ENCODE data around the gene RABGAP1L. TPM values are rescaled to one million over a fixed set of nuclear protein-coding genes. Genes with fewer than 3 reads are reported as not detected.
A peak's percentile ranks its signal among the peaks of the same experiment; 100 is the strongest.

Gene RABGAP1L
- total RNA-seq, 2 donors from 2014 or later = 148 to 174 TPM

DNA sequence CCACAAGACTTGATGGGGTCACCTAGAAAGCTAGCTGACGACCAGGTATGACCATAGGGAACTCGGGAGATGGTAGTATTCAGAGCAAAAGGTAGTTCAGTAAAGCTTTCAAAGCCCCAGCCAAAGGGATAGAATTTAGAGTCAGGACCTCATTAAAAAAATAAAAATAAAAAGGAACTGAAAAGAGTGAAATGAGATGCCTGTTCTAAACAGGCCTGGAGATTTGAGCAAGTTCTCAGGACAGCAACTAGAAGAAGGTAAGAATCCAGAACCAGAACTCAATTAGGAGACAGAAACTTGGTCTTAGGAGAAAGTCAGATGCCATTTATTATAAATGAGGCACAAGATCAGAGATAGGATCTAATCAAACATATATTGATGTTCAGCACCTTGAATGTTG is 575.0 kb downstream of the RABGAP1L start:
- DNase-seq (ENCODE audit: low spot score) = no peak
- Histone ChIP-seq H3K27me3 (no peaks in the 10 kb centered on the region), H3K9me3 (no peaks in the 10 kb centered on the region), H3K36me3 (no peaks in the 10 kb centered on the region), H3K4me3 (no peak overlapping the region), H3K4me1 (no peaks in the 10 kb centered on the region), H3K27ac (no peak overlapping the region)
- TF ChIP-seq, protein P1, sequence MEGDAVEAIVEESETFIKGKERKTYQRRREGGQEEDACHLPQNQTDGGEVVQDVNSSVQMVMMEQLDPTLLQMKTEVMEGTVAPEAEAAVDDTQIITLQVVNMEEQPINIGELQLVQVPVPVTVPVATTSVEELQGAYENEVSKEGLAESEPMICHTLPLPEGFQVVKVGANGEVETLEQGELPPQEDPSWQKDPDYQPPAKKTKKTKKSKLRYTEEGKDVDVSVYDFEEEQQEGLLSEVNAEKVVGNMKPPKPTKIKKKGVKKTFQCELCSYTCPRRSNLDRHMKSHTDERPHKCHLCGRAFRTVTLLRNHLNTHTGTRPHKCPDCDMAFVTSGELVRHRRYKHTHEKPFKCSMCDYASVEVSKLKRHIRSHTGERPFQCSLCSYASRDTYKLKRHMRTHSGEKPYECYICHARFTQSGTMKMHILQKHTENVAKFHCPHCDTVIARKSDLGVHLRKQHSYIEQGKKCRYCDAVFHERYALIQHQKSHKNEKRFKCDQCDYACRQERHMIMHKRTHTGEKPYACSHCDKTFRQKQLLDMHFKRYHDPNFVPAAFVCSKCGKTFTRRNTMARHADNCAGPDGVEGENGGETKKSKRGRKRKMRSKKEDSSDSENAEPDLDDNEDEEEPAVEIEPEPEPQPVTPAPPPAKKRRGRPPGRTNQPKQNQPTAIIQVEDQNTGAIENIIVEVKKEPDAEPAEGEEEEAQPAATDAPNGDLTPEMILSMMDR (IDR thresholded peaks at IDR 0.05) = no peak

DNA sequence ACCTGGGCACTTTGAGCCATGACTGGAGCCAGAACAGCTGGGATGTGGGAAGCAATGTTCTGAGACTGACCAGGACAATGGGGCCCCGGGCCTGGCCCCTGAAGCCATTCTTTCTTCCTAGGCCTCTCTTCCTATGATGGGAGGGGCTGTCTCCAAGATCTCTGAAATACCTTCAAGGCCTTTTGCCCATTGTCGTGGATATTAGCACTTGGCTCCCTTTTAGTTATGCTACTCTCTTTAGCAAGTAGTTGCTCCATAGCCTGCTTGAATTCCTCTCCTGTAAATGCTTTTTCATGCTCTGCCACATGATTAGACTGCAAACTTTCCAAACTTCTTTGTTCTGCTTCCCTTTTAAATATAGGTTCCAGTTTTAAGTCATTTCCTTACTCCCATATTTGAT is 577.5 kb downstream of the RABGAP1L start:
- TF ChIP-seq, protein P1 (IDR thresholded peaks at IDR 0.05) = no peak
- Histone ChIP-seq H3K4me1 (no peaks in the 10 kb centered on the region), H3K4me3 (no peak overlapping the region), H3K27me3 (no peaks in the 10 kb centered on the region), H3K27ac (no peak overlapping the region), H3K9me3 (no peaks in the 10 kb centered on the region), H3K36me3 (no peaks in the 10 kb centered on the region)
- DNase-seq (ENCODE audit: low spot score) = no peak

DNA sequence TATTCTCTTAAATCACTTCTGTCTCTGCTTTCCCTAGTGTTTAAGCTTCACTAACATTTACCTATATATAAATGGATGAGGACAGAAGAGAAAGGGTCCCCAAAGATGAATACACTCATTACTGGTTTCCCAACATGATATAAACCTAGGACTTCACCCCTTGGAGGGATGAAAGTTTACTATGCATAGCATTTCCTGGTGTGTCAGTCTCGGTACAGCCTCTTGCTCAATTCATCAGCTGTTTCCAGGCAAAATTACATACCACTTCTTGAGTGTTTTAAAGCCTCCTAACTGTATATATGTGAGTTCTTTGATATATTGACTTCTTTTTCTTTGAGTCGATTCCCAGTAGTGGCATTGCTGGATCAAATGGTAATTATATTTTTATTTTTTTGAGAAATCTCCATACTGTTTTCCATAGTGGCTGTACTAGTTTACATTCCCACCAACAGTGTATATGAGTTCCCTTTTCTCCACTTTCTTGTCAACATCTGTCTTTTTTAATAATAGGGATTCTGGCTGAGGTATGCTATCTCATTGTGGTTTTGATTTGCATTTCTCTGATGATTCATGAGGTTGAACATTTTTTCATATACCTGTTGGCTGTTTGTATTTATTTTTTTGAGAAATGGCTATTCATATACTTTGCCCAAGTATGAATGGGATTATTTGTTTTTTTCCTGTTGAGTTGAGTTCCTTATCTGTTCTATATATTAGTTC is 581.1 kb downstream of the RABGAP1L start:
- no peaks in the 10 kb centered on the region for H3K4me1 ChIP-seq
- DNase-seq (ENCODE audit: low spot score) = no peak
- TF ChIP-seq, protein P1 (IDR thresholded peaks at IDR 0.05) = no peak
- no peaks in the 10 kb centered on the region for H3K36me3 ChIP-seq
- H3K4me3 ChIP-seq = no peak overlapping the region
- no peaks in the 10 kb centered on the region for H3K9me3 ChIP-seq
- no peaks in the 10 kb centered on the region for H3K27me3 ChIP-seq
- no peak overlapping the region for H3K27ac ChIP-seq

DNA sequence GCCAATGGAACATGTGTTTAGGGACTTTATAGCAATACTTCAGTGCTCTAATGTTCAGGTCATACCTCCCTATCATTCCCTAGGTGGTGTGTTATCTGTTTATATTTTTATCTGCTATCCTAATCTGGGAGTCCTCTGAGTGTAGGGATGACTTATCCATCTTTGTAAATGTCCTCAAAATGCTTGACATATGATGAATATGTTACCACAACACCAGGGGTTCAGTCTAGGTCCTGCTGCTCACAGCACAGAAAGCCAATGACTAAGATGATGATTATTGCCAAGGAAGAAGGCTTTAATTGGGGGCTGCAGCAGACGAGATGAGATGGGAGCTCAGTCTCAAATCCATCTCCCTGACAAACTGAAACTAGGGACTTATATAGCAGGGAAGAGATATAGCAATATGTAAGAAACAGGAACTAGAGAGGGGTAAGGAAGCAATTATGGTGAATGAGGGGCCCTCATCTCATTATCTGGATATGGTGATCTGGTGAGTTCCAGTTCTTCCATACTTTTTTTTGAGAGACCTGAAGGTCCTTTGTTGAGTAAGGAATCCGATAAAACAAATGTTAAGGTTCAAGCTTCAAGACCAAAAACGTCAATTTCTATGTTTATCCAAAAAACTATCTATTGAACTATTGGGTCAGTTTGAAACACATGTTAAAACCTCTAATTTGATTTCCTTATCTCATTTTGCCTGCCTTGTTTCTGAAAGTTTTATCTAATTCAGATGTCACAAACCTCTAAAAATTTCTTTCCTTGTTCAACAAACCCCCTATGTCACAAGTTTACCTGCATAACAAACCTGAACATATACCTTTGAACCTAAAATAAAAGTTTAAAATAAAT is 583.7 kb downstream of the RABGAP1L start:
- no peak overlapping the region for H3K27ac ChIP-seq
- no peaks in the 10 kb centered on the region for H3K36me3 ChIP-seq
- TF ChIP-seq, protein P1 (IDR thresholded peaks at IDR 0.05) = no peak
- H3K4me1 ChIP-seq = no peaks in the 10 kb centered on the region
- H3K27me3 ChIP-seq = no peaks in the 10 kb centered on the region
- DNase-seq (ENCODE audit: low spot score) = no peak
- no peak overlapping the region for H3K4me3 ChIP-seq
- no peaks in the 10 kb centered on the region for H3K9me3 ChIP-seq

DNA sequence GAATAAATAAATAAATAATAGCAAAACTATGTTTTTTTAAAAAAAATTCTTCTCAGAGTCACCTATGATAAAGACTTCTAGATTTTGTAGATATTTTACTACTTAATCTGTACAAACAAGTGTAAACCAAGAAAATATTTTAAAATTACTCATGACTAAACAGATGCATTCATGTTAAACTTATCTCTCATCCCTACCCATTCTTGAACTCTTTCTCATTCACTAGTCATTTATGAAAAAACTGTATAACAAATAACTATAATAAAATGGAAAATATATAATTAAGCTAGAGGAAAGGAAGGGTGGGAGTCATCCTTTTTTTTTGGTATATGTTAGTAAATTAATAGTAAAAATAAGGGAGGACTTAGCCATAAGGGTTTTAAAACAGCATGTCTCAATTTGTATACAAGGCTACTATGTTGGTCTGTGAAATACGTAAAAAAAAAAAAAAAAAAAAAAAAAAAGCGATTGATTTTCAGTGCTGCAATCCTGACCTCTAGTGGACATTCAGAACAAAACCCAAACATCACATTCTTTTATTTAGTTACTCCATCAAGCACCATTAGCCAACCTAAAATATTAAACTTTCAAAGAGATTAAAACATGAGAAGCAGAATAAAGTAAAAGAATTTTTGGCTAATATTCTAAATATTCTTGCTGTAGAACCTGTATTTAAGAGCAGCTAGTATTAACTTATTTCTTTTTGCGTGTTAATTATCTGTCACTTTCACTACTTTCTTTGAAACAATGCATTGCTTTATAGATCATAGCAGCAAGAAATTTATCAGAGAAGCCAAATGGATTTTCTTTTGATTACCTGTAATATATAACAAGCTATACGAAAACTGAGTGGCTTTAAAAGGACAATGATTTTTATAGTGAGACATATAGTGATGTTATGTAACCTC is 584.6 kb downstream of the RABGAP1L start:
- no peak overlapping the region for H3K27ac ChIP-seq
- no peaks in the 10 kb centered on the region for H3K27me3 ChIP-seq
- no peak overlapping the region for H3K4me3 ChIP-seq
- H3K4me1 ChIP-seq = no peaks in the 10 kb centered on the region
- TF ChIP-seq, protein P1 (IDR thresholded peaks at IDR 0.05) = peak; percentile 59 to 70
- no peak for DNase-seq (ENCODE audit: low spot score)
- no peaks in the 10 kb centered on the region for H3K9me3 ChIP-seq
- H3K36me3 ChIP-seq = no peaks in the 10 kb centered on the region
